Ecto neural progenitor cell (in vitro differentiated cells): ENCODE results near the gene RNGTT.
"Not testable (repeated sequence)": the region's sequence is repeated elsewhere in the genome, so short reads cannot be mapped to it uniquely, and the experiment has no call there.

Experiments used
- DNase-seq: peaks from one replicate; pipeline ENCODE4 v3.0.0-alpha.2; 2018; ENCODE audit warnings: low spot score

RNGTT gene

DNA sequence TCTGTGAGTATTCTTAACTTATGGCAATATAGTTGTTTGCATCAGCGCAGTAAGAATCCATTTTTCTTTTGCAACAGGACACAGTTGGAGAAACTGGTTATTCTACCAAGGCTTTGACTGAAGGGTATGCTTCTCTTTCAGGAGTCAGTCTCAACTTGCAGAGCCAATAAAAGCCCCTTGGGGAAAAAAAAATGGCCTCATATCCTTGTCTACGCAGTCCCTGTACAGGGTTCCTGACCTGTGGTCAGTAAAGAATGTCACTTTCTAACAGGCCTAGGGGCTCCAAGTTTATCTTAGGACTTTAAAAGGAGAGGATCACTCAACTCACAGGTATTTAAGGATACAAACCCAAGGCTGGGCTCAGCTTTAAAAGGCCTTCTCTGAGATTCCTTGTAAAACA lies 6.9 kb upstream of the RNGTT start:
- DNase-seq = no peak

DNA sequence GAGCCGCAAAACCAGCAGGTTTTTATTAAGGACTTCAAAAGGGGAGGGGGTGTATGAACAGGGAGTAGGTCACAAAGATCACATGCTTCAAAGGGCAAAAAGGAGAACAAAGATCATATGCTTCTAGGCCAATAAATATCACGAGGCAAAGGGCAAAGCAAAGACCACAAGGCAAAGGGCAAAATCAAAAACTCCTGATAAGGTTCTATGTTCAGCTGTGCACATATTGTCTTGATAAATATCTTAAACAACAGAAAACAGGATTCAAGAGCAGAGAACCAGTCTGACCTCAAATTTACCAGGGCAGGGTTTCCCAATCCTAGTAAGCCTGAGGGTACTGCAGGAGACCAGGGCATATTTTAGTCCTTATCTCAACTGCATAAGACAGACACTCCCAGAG lies 5.8 kb upstream of the RNGTT start:
- DNase-seq = not testable (repeated sequence)

DNA sequence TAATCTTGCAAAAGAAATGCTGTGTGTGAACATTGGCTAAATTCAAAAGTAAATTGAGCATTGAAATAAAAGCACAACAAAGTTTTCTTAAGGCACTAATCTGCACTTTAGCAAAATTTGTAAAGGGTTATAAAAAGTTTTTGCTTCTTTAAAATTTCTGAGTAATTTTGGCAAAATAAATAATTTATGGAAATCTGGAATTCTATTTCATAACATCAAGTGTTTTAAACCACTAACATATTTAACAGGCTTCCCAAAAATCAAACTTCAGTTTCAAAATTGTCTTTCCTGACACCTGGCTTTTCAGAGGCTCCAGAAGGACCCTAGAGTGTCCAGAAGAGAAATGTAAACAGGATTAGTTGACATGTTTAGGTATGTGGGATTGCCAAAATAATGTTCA lies 4.5 kb upstream of the RNGTT start:
- no peak for DNase-seq

GRCh38 chr6:88965691-88966090 lies 2.3 kb upstream of the RNGTT start:
- DNase-seq = no peak

- no peak for DNase-seq
These were observed 1.1 kb upstream of the RNGTT start for GRCh38 chr6:88964509-88964908.

GRCh38 chr6:88958842-88959241 lies 4.6 kb downstream of the RNGTT start:
- DNase-seq = no peak

- no peak for DNase-seq
These were observed 9.7 kb downstream of the RNGTT start for GRCh38 chr6:88953550-88954386.

DNA sequence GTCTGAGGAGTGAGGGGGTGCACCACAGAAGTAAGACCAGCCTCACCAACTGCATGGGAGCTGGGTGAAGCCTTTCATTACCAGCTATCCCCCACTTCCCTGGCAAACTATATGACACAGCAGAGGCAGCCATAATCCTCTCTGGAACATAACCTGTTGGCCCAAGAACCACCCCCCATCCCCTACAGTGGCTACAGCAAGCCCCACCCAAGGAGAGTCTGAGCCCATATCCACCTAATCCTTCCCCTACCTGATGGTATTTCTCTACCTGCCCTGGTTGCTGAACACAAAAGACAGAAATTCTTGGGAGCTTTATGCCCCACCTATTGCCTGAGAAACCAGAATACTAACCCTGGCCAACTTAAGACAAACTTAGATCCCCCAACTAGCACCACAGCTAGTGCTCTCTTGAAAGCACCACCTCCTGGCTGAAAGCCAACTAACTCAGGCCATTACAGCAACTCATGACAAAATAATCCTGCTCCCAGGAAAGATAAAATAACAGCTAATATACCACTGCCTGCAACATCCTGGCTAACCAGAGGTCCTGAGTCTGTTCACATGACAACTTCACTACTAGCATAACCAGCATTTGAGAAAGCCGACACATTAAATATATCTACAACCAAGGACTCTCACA lies 11.2 kb downstream of the RNGTT start:
- no peak for DNase-seq

- no peak for DNase-seq
These were observed 17.9 kb downstream of the RNGTT start for GRCh38 chr6:88945415-88946008.

- DNase-seq = no peak
These were observed 29.9 kb downstream of the RNGTT start for GRCh38 chr6:88933521-88933920.

DNA sequence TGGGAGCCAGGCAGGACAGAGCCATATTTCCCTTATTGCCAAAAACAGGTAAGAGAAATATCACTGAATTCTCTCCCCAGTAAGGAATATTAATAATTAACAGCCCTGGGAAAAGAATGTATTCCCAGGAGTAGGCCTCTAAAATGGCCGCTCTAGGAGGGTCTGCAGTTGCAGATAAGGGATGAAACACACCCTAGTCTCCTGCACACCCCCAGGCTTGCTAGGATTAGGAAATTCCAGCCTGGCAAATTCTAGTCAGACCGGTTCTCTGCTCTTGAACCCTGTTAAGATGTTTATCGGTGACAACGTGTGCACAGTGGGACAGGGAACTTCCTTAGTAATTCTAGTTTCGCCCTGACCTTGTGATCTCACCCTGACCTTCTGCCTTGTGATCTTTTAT lies 31.4 kb downstream of the RNGTT start:
- DNase-seq = not testable (repeated sequence)

DNA sequence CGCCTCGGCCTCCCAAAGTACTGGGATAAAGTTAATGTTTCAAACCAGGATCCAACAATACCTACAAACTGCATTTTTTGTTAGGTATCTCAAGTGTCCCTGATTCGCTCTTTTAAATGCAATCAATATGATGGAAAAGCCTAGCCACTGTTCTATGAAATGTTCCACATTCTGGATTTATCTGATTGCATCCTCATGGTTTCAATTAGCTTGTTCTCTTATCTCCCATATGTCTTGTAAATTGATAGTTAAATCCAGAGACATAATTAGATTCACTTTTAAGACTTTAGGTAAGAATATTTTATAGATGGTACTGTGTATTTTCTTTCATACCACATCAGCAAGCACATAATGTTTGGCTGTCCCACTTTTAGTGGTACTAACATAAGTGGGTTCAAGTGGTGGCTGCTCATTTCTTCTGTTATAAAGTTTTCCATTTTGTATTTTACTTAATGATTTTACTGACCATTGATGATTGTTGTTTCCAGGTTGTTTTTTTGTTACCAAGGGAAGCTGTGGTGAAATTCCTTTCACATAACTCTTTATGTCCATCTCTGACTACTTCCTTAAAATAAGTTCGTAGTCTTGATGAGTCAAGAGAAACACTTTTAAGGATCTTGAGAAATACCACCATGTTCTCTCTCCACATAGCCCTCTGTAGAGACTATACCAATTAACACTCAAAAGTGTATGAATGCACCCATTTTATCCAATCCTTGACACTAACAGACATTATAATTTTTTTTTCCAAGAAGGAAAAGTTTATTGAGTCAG lies 40.5 kb downstream of the RNGTT start:
- DNase-seq = no peak

DNA sequence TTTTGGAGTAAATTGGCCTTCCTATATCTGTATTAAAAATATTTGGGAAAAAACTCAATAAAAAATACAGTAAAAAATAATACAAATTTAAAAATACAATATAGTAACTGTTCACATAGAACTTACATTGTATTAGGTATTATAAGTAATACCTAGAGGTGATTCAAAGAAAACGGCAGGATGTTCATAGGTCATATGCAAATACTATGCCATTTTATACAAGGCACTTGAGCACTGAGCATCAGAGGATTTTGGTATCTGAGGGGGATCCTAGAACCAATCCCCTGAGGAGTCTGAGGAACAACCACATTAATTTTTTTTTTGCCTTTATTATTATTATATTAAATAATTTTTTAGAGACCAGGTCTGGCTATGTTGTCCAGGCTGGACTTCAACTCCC lies 41.7 kb downstream of the RNGTT start:
- DNase-seq = no peak

DNA sequence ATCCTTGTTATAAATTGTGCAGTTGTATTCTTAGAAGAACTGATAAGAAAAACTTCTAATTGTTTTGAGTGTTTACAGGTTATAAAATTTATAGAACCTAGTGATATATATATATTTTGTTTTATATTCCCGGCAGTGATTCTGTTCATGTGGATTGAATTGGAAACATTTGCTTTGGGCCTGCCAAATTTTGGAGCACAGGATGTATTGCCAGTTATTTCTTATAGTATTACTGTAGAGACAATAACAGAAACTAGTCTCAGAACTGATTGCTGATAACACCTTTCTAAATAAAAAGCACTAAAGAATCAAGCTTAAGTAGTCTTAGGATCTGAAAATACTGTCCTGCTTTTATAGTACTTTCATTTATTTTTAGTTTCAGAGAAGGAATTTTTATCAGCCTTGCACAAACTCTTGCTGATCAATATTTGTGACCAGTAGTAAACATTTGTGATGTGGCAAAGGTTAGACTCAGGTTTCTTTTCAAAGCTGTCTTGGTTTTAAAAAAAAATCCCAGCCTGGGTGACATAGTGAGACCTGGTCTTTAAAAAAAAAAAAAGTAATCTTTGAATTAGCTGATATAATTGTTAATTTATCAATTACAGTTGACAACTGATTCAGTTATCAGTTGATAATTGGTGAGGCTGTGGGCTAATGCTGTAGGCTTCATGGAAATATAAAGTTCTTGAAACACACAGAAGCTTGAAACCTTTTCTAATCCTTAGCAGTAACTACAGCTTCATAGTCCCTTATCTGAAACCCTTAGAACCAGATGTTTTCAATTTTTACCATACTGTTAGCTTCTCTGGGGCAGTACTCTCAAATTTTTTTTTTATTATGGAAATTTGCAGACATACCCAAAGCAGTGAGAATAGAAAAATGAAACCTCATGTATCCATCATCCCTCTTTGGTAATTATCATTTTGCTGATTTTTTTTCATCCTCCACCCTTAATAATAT lies 42.4 kb downstream of the RNGTT start:
- no peak for DNase-seq

DNA sequence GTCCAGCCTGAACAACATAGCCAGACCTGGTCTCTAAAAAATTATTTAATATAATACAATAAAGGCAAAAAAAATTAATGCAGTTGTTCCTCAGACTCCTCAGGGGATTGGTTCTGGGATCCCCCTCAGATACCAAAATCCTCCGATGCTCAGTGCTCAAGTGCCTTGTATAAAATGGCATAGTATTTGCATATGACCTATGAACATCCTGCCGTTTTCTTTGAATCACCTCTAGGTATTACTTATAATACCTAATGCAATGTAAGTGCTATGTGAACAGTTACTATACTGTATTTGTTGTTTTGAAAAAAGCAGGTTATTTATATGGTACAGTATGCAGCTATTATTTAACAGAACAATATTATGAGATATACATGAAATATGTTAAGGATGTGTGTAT lies 43.3 kb downstream of the RNGTT start:
- DNase-seq = no peak

DNA sequence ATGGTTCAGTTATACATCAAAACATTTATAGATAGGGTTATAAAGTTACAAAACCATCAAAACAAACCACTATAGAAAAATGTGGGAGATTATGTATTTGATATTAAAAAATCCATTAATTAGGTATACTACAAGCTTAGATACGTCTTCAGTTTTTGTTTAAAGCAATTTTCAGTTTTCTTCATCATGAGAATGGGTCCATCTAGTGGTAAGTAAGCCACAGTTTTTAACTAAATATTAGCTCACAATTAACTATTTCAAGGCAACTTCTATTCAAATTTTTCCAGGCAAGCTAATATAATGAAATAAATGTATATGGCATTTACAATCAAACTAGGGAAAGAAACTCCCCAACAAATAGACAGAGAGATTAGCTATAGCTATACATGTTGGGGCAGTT lies 44.4 kb downstream of the RNGTT start:
- no peak for DNase-seq

DNA sequence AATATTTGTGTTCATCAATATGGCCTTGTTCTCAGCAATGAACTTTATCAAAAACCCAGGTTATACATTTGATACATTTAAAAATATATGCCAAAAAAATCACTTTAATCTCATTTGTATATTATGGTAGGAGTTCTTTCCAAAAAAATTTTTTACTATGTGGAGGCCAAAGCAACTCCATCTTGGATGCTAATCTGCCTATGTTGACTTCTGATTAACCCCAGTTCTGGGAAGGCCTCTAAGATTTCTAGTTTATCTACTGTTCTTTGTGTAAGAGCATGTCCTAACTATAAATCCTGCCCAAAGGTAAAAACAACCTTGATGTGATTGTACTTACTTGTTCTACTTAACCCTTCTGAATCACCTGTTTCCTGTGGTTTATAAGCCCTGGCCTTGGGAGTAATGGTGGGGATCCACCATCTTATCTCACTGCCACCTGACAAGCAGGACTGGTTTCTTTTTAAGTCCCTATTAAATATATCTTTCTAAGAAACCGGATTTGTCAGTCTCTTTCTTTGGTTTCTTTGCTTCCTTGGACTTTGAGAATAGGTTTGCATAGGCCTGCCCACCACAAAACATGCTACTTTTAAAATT lies 46.7 kb downstream of the RNGTT start:
- DNase-seq = no peak

DNA sequence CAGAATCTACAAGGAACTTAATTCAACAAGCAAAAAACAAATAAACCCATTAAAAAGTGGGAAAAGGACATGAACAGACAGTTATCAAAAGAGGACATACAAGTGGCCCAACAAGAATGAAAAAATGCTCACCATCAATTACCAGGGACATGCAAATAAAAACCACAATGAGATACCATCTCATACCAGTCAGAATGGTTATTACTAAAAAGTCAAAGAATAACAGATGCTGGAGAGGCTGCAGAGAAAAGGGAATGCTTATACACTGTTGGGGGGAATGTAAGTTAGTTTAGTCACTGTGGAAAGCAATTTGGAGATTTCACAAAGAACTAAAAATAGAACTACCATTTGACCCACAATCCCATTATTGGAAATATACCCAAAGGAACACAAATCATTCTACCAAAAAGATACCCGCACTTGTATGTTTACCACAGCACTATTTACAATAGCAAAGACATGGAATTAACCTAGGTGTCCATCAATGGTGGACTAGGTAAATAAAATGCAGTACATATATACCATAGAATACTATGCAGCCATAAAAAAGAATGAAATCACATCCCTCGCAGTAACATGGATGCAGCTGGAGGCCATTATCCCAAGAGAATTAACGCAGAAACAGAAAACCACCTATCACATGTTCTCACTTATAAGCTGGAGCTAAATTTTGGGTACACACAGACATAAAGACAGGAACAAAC lies 48.4 kb downstream of the RNGTT start:
- DNase-seq = no peak

- DNase-seq = no peak
These were observed 49.2 kb downstream of the RNGTT start for GRCh38 chr6:88914180-88914579.

GRCh38 chr6:88913471-88913870 lies 49.9 kb downstream of the RNGTT start:
- DNase-seq = no peak
